ENCODE data around the gene TBC1D2B. TPM values are rescaled to one million over a fixed set of nuclear protein-coding genes. Genes with fewer than 3 reads are reported as not detected.
"Not testable (repeated sequence)": the region's sequence is repeated elsewhere in the genome, so short reads cannot be mapped to it uniquely, and the experiment has no call there.

The TBC1D2B gene
- total RNA-seq, 1 donor from 2014 or later = 69.8 TPM

- H3K27ac ChIP-seq = no peak overlapping the region
- H3K4me3 ChIP-seq = no peak overlapping the region
- ATAC-seq (no peak), DNase-seq (no peak)
- TF ChIP-seq, protein P1, sequence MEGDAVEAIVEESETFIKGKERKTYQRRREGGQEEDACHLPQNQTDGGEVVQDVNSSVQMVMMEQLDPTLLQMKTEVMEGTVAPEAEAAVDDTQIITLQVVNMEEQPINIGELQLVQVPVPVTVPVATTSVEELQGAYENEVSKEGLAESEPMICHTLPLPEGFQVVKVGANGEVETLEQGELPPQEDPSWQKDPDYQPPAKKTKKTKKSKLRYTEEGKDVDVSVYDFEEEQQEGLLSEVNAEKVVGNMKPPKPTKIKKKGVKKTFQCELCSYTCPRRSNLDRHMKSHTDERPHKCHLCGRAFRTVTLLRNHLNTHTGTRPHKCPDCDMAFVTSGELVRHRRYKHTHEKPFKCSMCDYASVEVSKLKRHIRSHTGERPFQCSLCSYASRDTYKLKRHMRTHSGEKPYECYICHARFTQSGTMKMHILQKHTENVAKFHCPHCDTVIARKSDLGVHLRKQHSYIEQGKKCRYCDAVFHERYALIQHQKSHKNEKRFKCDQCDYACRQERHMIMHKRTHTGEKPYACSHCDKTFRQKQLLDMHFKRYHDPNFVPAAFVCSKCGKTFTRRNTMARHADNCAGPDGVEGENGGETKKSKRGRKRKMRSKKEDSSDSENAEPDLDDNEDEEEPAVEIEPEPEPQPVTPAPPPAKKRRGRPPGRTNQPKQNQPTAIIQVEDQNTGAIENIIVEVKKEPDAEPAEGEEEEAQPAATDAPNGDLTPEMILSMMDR (IDR thresholded peaks at IDR 0.05) = no peak
- no peaks in the 10 kb centered on the region for H3K9me3 ChIP-seq
- intact Hi-C loops (cut with DNase I) = no loop called here
- no peaks in the 10 kb centered on the region for H3K27me3 ChIP-seq (ENCODE audit: low read depth)
- no peaks in the 10 kb centered on the region for H3K4me1 ChIP-seq
- H3K36me3 ChIP-seq = no peaks in the 10 kb centered on the region
Measured at GRCh38 chr15:77984446-77984861, 93.1 kb downstream of the TBC1D2B start.

DNA sequence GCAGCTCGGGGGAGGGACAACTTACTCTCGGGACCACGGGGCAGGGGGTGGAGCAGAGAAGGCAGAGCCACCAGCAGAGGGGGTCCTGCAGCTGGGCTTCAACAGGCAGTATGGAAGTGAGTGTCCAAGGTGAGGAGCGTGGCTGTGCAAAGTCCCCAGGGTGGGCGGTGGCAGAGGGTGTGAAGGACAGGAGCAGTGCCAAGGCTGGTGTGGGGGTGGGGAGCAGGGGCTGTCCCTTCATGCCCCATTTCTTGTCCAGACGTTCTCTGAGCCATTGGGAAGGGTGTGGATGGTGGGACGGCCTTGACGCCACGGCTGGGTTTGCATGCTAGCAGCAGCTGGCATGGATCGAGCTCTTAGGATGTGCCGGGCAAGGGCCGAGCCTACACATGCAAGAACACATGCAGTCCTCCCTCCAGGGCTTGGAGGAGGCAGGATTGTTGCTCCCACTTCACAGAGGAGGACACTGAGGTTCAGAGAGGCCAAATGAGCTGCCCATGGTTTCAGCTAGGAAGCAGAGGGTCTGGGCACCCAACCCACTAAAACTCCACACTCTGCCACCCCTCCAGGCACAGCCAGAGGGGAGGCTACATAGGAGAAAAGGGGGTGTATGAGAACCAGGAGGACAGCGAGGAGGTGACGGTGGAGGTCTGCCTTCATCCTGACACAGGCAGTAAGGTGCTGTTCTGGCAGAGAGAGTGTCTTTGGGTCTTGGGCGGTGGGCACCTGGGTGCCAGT, 93.6 kb downstream of the TBC1D2B start:
- Histone ChIP-seq H3K27me3 (ENCODE audit: low read depth) (no peaks in the 10 kb centered on the region), H3K27ac (no peak overlapping the region), H3K4me3 (no peak overlapping the region), H3K4me1 (no peaks in the 10 kb centered on the region), H3K36me3 (no peaks in the 10 kb centered on the region), H3K9me3 (no peaks in the 10 kb centered on the region)
- ATAC-seq (no peak), DNase-seq (no peak)
- TF ChIP-seq, protein P1 (IDR thresholded peaks at IDR 0.05) = no peak
- intact Hi-C loops (cut with DNase I) = no loop called here

GRCh38 chr15:77983091-77983707, 94.3 kb downstream of the TBC1D2B start:
- TF ChIP-seq, protein P1 (IDR thresholded peaks at IDR 0.05) = no peak
- Histone ChIP-seq H3K27me3 (ENCODE audit: low read depth) (no peaks in the 10 kb centered on the region), H3K27ac (no peak overlapping the region), H3K4me1 (no peaks in the 10 kb centered on the region), H3K4me3 (no peak overlapping the region), H3K36me3 (no peaks in the 10 kb centered on the region), H3K9me3 (no peaks in the 10 kb centered on the region)
- DNase-seq (no peak), ATAC-seq (no peak)
- intact Hi-C loops (cut with DNase I) = no loop called here

DNA sequence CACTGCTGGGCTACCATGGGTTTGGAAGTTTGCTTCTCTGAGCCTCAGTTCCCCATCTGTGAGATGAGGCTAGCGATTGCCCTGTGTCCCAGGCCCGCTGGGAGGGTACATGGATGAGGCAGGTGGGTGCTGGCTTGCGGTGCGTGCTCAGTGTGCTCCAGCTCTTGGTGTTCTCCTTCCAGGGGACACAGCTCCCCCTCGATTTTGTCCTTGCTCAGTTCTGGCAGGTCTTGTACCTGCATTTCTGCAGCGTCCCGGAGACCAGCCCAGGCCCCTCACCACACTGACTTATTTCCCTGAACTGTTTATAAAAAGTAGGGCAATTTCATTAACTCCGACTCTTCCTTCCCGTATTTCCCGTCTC, 95.4 kb downstream of the TBC1D2B start:
- no peaks in the 10 kb centered on the region for H3K9me3 ChIP-seq
- no peak overlapping the region for H3K27ac ChIP-seq
- no peak overlapping the region for H3K4me3 ChIP-seq
- TF ChIP-seq, protein P1 (IDR thresholded peaks at IDR 0.05) = no peak
- DNase-seq (no peak), ATAC-seq (no peak)
- H3K36me3 ChIP-seq = no peaks in the 10 kb centered on the region
- intact Hi-C loops (cut with DNase I) = no loop called here
- H3K27me3 ChIP-seq (ENCODE audit: low read depth) = no peaks in the 10 kb centered on the region
- no peaks in the 10 kb centered on the region for H3K4me1 ChIP-seq

- ATAC-seq = no peak
- intact Hi-C loops (cut with DNase I) = no loop called here
- Histone ChIP-seq H3K27me3 (ENCODE audit: low read depth) (no peaks in the 10 kb centered on the region), H3K36me3 (no peaks in the 10 kb centered on the region), H3K4me1 (no peaks in the 10 kb centered on the region), H3K4me3 (no peak overlapping the region), H3K9me3 (no peaks in the 10 kb centered on the region), H3K27ac (no peak overlapping the region)
- TF ChIP-seq, protein P1 (IDR thresholded peaks at IDR 0.05) = no peak
- DNase-seq = no peak
Measured at GRCh38 chr15:77981281-77982126, 96.0 kb downstream of the TBC1D2B start.

DNA sequence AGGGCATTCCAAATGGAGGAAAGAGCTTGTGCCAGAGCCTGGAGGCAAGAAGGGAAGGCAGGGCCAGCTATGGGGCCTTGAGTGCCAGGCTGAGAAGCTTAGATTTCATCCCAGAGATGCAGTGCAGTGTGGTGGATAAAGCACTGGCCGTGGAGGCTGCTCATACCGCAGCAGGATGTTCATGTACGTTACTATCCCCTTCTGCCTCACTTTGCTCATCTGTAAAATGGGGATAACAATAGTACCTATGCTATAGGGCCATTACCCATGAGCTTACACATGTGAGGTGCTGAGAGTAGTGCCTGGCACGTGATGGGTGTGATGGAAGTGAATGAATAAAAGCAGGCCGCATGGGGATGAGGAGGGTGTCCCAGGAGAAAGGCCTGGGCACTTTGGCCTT, 96.8 kb downstream of the TBC1D2B start:
- ATAC-seq = not testable (repeated sequence)

More for the DNA sequence above, 96.8 kb downstream of the TBC1D2B start:
- H3K36me3 ChIP-seq; DNase-seq; H3K4me1 ChIP-seq; H3K4me3 ChIP-seq; H3K27ac ChIP-seq; intact Hi-C loops (cut with DNase I); H3K27me3 ChIP-seq (ENCODE audit: low read depth); H3K9me3 ChIP-seq: not testable (repeated sequence)
